HFFc6 (cell line): Measurements from ENCODE around the gene MYH10. TPM values are rescaled to one million over a fixed set of nuclear protein-coding genes. Genes with fewer than 3 reads are reported as not detected.

Source experiments
- DNase-seq: peaks from one replicate; pipeline ENCODE4 v3.0.0-alpha.2; 2018
- H3K27ac Mint-ChIP-seq: 2 replicates; pipeline ENCODE4 v1.8.0; 2020; ENCODE audit warnings: mild to moderate bottlenecking, mixed read lengths
- H3K27me3 Mint-ChIP-seq: 2 replicates; pipeline ENCODE4 v1.8.0; 2021; ENCODE audit warnings: mild to moderate bottlenecking, moderate library complexity, mixed read lengths; ENCODE audit not compliant: insufficient read depth
- H3K36me3 Mint-ChIP-seq: 2 replicates; pipeline ENCODE4 v1.8.0; 2021; ENCODE audit warnings: low read depth, mixed read lengths
- H3K4me1 Mint-ChIP-seq: 2 replicates; pipeline ENCODE4 v1.8.0; 2020; ENCODE audit warnings: low read depth, mixed read lengths
- H3K4me3 Mint-ChIP-seq: 2 replicates; pipeline ENCODE4 v1.8.0; 2020; ENCODE audit warnings: mild to moderate bottlenecking, moderate library complexity, mixed read lengths
- H3K9me3 Mint-ChIP-seq: 2 replicates; pipeline ENCODE4 v1.8.0; 2020; ENCODE audit warnings: mild to moderate bottlenecking, mixed read lengths
- CTCF ChIP-seq: fragments of 200-600 bp; sonication (generic); IDR thresholded peaks from 2 replicates; pipeline ENCODE4 v1.5.0; 2021; ENCODE audit warnings: antibody characterized with exemption, mild to moderate bottlenecking
- total RNA-seq, 6 experiments: library from RNA; stranded (reverse); fragmentation: NEBNext Ultra II Directional; extraction: Animal tissue kit (Norgen Biotek cat#: 25700); gene quantifications; 2 replicates in 1 of 6; 3 replicates in 5 of 6; pipeline ENCODE4 v1.2.3, GENCODE V29; 2021

MYH10 gene
- total RNA-seq, 6 experiments from 2014 or later: 54.0 to 63.3 (median 58.3) TPM

GRCh38 chr17:8672326-8672725, 41.8 kb upstream of the MYH10 start:
- Mint-ChIP-seq H3K27ac (no peak overlapping the region), H3K4me1 (0 out of 2 replicates have a peak, but pooled peaks cover 9% of the 10 kb centered on the region), H3K9me3 (no peaks in the 10 kb centered on the region), H3K36me3 (no peaks in the 10 kb centered on the region), H3K4me3 (no peak overlapping the region), H3K27me3 (peaks cover 17% of the 10 kb centered on the region)
- DNase-seq: no peak
- TF ChIP-seq CTCF: no peak

GRCh38 chr17:8670421-8670820, 39.9 kb upstream of the MYH10 start:
- DNase-seq: no peak
- TF ChIP-seq CTCF: no peak
- Mint-ChIP-seq H3K4me3 (no peak overlapping the region), H3K9me3 (no peaks in the 10 kb centered on the region), H3K27ac (no peak overlapping the region), H3K4me1 (0 out of 2 replicates have a peak, but pooled peaks cover 9% of the 10 kb centered on the region), H3K36me3 (no peaks in the 10 kb centered on the region), H3K27me3 (peaks cover 18% of the 10 kb centered on the region)

GRCh38 chr17:8668176-8668740, 37.7 kb upstream of the MYH10 start:
- Mint-ChIP-seq H3K27me3 (peaks cover 12% of the 10 kb centered on the region), H3K27ac (no peak overlapping the region), H3K4me3 (no peak overlapping the region), H3K9me3 (no peaks in the 10 kb centered on the region), H3K36me3 (no peaks in the 10 kb centered on the region), H3K4me1 (no peaks in the 10 kb centered on the region)
- no peak for DNase-seq
- no peak for TF ChIP-seq CTCF

GRCh38 chr17:8667421-8667820, 36.9 kb upstream of the MYH10 start:
- Mint-ChIP-seq H3K9me3 (no peaks in the 10 kb centered on the region), H3K27ac (no peak overlapping the region), H3K4me3 (no peak overlapping the region), H3K4me1 (no peaks in the 10 kb centered on the region), H3K27me3 (peaks cover 13% of the 10 kb centered on the region), H3K36me3 (no peaks in the 10 kb centered on the region)
- no peak for DNase-seq
- TF ChIP-seq CTCF: no peak

- H3K9me3 Mint-ChIP-seq: no peaks in the 10 kb centered on the region
- no peak for DNase-seq
- H3K27ac Mint-ChIP-seq: no peak overlapping the region
- peaks cover 18% of the 10 kb centered on the region for H3K27me3 Mint-ChIP-seq
- H3K4me1 Mint-ChIP-seq: no peaks in the 10 kb centered on the region
- no peak overlapping the region for H3K4me3 Mint-ChIP-seq
- no peak for TF ChIP-seq CTCF
- no peaks in the 10 kb centered on the region for H3K36me3 Mint-ChIP-seq
Observed at GRCh38 chr17:8665684-8666083, 35.2 kb upstream of the MYH10 start.
